KMS-11 (cell line): ENCODE data around the gene GGN.
A peak's percentile ranks its signal among the peaks of the same experiment; 100 is the strongest.

Source experiments
- H2AFZ ChIP-seq: fragments of 200-600 bp; sonication (generic); 2 replicates; pipeline ENCODE4 v1.6.1; 2016; ENCODE audit warnings: antibody characterized with exemption, mixed run types, low read depth
- H3K27ac ChIP-seq: fragments of 200-600 bp; sonication (generic); 2 replicates; pipeline ENCODE4 v1.6.1; 2016; ENCODE audit warnings: mild to moderate bottlenecking, mixed run types
- H3K27me3 ChIP-seq: fragments of 200-600 bp; sonication (generic); 2 replicates; pipeline ENCODE4 v1.6.1; 2017; ENCODE audit warnings: mild to moderate bottlenecking, low read depth, mixed run types, moderate library complexity; ENCODE audit not compliant: insufficient read depth
- H3K36me3 ChIP-seq: fragments of 200-600 bp; sonication (generic); 2 replicates; pipeline ENCODE4 v1.6.1; 2017; ENCODE audit warnings: mild to moderate bottlenecking, mixed run types; ENCODE audit not compliant: insufficient read depth
- H3K4me1 ChIP-seq: fragments of 200-600 bp; sonication (generic); 2 replicates; pipeline ENCODE4 v1.6.1; 2016; ENCODE audit warnings: mild to moderate bottlenecking, low read depth, mixed run types; ENCODE audit not compliant: poor library complexity, severe bottlenecking
- H3K4me2 ChIP-seq: fragments of 200-600 bp; sonication (generic); 2 replicates; pipeline ENCODE4 v1.7.0; 2016; ENCODE audit warnings: mild to moderate bottlenecking, mixed run types
- H3K4me3 ChIP-seq: fragments of 200-600 bp; sonication (generic); IDR thresholded peaks from 2 replicates; pipeline ENCODE4 v1.6.1; 2017; ENCODE audit warnings: low read depth, low read length, mixed read lengths; ENCODE audit not compliant: insufficient read depth
- H3K79me2 ChIP-seq: fragments of 200-600 bp; sonication (generic); 2 replicates; pipeline ENCODE4 v1.6.1; 2016; ENCODE audit warnings: low read depth, mixed run types; ENCODE audit not compliant: insufficient read depth
- H3K9ac ChIP-seq: fragments of 200-600 bp; sonication (generic); 2 replicates; pipeline ENCODE4 v1.6.1; 2016; ENCODE audit warnings: mild to moderate bottlenecking, mixed run types
- H4K20me1 ChIP-seq: fragments of 200-600 bp; sonication (generic); 2 replicates; pipeline ENCODE4 v1.6.1; 2016; ENCODE audit warnings: mild to moderate bottlenecking, mixed run types; ENCODE audit not compliant: insufficient read depth
- TF ChIP-seq, protein P1 (sequence below): fragments of 200-600 bp; sonication (generic); conservative IDR thresholded peaks from 2 replicates; pipeline ENCODE4 v1.6.1; 2017; ENCODE audit warnings: low read depth, mild to moderate bottlenecking, antibody characterized with exemption, low read length, moderate library complexity, mixed read lengths

Gene GGN

DNA sequence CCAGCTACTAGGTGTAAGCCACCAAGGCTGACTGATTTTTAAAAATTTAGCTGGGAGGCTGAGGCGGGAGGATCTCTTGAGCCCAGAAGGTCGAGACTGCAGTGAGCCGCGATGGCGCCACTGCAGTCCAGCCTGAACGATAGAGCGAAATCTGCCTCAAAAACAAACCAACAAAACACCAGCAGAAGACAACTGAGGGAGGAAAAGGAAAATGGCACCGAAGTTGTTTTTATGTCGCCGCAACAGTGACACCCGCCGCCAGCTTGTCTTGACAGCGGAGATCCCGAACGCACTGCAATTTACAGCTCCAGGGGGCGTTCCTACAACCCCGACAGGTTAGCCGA is 14.8 kb upstream of the GGN start:
- peak overlapping the region; percentile 96 for H2AFZ ChIP-seq
- H3K4me3 ChIP-seq = no peak overlapping the region
- no peaks in the 10 kb centered on the region for H3K36me3 ChIP-seq
- peak overlapping the region; percentile 47; the same call in 1 of the 2 replicates for H3K4me2 ChIP-seq
- H3K27ac ChIP-seq = no peak overlapping the region
- no peaks in the 10 kb centered on the region for H3K79me2 ChIP-seq
- no peaks in the 10 kb centered on the region for H3K4me1 ChIP-seq
- H3K9ac ChIP-seq = peak overlapping the region; percentile 28; the same call in 1 of the 2 replicates
- H4K20me1 ChIP-seq = no peaks in the 10 kb centered on the region
- TF ChIP-seq, protein P1, sequence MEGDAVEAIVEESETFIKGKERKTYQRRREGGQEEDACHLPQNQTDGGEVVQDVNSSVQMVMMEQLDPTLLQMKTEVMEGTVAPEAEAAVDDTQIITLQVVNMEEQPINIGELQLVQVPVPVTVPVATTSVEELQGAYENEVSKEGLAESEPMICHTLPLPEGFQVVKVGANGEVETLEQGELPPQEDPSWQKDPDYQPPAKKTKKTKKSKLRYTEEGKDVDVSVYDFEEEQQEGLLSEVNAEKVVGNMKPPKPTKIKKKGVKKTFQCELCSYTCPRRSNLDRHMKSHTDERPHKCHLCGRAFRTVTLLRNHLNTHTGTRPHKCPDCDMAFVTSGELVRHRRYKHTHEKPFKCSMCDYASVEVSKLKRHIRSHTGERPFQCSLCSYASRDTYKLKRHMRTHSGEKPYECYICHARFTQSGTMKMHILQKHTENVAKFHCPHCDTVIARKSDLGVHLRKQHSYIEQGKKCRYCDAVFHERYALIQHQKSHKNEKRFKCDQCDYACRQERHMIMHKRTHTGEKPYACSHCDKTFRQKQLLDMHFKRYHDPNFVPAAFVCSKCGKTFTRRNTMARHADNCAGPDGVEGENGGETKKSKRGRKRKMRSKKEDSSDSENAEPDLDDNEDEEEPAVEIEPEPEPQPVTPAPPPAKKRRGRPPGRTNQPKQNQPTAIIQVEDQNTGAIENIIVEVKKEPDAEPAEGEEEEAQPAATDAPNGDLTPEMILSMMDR = no peak
- H3K27me3 ChIP-seq = peaks cover 22% of the 10 kb centered on the region

DNA sequence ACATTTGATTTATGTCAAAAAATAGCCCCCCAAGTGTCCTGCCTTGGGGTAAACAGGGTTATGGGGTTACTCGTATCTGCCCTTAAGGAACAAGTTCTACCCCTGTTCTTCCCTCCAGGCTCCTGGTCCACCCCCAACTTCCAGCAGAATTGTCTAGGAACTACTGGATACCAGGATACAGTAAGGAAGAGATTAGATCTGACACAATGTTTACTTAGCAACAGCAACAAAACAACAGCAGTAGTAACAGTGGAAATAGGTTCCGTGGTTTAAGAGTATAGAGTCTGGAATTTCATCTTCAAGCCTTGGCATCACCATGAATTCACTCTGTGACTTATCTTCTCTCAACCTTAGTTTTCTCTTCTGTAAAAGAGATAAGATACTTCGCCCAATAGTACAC is 13.3 kb upstream of the GGN start:
- Histone ChIP-seq H3K27ac (no peak overlapping the region), H3K27me3 (peaks cover 36% of the 10 kb centered on the region), H4K20me1 (no peaks in the 10 kb centered on the region), H3K9ac (no peak overlapping the region), H3K4me3 (no peak overlapping the region), H3K4me2 (no peak overlapping the region), H3K4me1 (no peaks in the 10 kb centered on the region), H3K79me2 (no peaks in the 10 kb centered on the region), H3K36me3 (no peaks in the 10 kb centered on the region), H2AFZ (no peak overlapping the region)
- TF ChIP-seq, protein P1 = no peak

DNA sequence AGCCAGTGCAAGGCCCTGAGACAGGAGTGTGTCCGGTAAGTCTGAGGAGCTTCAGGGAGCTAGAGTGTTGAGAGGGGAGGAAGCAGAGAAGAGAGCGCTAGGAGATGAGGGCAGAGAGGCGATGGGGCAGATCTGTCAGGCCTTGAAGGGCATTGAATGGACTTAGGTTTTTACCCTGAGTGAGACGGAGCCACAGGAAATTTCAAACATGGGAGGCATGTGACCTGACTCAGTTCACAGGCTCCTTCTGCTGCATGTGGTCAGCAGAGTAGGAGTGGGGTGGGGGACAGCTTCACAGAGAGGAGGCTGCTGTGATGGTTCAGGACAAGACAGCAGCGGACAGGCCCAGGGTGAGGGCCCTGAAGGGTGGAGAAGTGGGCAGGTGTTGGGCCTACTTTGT is 12.5 kb upstream of the GGN start:
- Histone ChIP-seq H3K27ac (no peak overlapping the region), H3K4me2 (no peak overlapping the region), H3K36me3 (no peaks in the 10 kb centered on the region), H3K79me2 (no peaks in the 10 kb centered on the region), H3K27me3 (peaks cover 42% of the 10 kb centered on the region), H3K4me1 (no peaks in the 10 kb centered on the region), H2AFZ (no peak overlapping the region), H4K20me1 (no peaks in the 10 kb centered on the region), H3K9ac (no peak overlapping the region), H3K4me3 (no peak overlapping the region)
- TF ChIP-seq, protein P1 = no peak

DNA sequence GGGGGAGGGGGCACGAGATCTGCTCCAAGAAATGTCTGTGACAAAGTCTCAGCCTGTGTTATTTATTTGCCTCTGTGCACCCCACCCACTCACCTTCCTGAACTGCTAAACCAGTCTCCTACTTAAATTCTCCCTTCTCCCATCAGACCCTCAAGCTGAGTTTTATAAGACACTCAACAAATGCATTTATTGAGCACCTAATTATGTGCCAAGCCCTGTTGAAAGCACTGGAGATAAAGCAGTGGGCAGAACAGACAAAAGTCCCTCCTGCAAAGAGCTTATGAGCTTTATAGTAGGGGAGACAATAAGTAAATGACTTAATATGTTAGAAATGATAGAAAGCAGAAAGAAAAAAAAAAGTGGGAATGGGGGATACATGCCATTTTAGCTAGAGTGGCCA is 11.7 kb upstream of the GGN start:
- Histone ChIP-seq H3K79me2 (no peaks in the 10 kb centered on the region), H4K20me1 (no peaks in the 10 kb centered on the region), H3K27me3 (peaks cover 50% of the 10 kb centered on the region), H3K4me3 (no peak overlapping the region), H3K27ac (no peak overlapping the region), H3K36me3 (no peaks in the 10 kb centered on the region), H3K4me1 (no peaks in the 10 kb centered on the region), H2AFZ (no peak overlapping the region), H3K9ac (no peak overlapping the region), H3K4me2 (no peak overlapping the region)
- TF ChIP-seq, protein P1 = no peak
